ENCODE measurements around the gene PLD5.
A peak's percentile ranks its signal among the peaks of the same experiment; 100 is the strongest.
"Not testable (repeated sequence)": the region's sequence is repeated elsewhere in the genome, so short reads cannot be mapped to it uniquely, and the experiment has no call there.

Gene PLD5

GRCh38 chr1:242264419-242264818, 260.1 kb downstream of the PLD5 start:
- not testable (repeated sequence) for DNase-seq

DNA sequence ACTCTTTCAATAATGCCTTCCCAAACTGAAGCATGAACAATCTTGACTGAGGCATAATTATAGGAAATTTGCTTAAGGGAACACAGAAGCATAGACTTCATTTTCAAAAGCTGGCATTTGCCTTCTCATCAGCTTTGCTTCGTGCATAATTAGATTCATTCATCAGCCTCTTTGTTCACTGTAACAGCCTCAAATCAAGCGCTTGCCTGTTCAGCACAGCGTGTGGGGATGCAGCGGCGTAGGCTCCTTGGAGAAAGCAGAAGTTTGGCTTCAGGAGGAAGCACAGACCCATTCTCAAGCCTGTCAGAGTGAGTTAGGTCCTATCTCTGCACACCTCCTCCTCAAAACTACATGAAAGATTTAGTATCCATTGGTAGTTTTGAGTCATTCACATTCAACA, 279.2 kb downstream of the PLD5 start:
- DNase-seq, result peak; percentile 65

GRCh38 chr1:242243472-242243871, 281.0 kb downstream of the PLD5 start:
- DNase-seq, result peak; percentile 68

DNA sequence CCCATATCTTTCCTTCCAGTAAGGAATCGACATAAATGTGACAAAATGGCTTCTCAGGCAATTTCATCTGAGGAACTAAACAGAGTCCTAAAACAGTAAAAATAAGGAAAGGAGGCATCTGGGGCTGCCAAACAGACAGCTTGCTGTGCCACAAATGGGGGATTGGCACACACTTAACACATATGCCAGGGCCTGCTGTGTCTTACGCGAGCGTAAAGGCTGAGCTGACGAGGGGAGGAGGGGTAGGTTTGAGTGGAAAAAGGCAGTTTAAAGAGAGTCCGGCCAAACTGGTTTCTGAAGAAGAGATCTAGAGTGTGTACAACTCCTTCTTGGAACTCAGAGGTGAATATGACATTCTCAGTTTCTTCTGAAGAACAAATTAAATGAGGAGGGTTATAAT, 281.5 kb downstream of the PLD5 start:
- DNase-seq, result peak; percentile 55

GRCh38 chr1:242241936-242242335, 282.6 kb downstream of the PLD5 start:
- no peak for DNase-seq

DNA sequence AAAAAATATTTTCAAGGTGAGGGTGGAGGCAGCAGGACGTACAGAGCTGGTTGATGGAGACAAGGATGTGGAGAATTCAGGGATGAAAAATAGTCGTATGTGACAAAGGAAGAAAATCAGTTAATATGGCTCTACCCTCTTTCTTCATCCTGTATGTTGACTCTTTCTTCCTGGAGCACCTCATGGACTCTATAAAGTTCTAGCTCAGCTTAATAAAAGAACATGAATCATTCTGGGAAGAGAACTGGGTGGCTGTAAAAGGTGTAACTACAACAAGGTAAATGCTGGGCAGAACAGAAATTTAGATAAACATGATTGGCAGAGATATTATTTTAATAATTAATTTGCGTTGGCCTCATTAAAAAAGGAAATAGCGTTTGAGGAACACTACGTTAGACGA, 283.8 kb downstream of the PLD5 start:
- DNase-seq, result no peak

DNA sequence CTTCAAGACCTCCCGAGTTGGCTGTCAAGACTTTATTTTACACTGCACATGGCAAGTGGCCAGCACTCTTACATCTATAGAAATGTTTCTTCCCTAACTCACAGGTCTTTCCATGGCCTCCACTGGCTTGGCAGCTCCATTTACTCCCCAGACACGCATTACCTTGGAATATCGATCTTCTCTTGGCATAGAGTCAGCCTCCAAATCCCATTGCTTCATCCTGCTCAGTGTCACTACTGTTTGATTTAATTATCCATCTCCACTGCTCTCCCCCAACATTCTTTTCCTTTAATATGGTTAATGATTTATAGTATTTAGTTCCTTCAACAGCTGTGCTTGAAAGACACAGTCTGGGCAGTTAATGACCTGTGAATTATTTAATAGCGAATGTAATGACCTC, 284.4 kb downstream of the PLD5 start:
- DNase-seq, result no peak

DNA sequence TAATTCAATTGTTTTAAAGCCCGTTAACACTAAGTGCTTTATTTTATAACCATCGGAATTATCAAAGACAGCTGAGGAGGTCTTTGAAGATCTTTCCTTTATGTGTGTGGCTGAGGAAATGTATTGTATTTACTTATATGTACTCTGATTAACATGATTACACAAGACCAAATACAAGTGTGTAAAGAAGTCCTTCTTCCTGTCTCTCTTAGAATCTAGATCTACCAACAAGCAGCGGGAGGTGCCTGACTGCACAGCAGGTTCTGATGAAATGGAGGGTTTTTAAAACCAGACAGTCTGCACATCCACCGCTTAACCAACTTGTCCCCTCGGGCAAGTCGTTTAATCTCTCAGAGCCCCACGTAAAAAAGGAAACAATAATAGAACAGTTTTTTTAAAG, 285.1 kb downstream of the PLD5 start:
- no peak for DNase-seq

DNA sequence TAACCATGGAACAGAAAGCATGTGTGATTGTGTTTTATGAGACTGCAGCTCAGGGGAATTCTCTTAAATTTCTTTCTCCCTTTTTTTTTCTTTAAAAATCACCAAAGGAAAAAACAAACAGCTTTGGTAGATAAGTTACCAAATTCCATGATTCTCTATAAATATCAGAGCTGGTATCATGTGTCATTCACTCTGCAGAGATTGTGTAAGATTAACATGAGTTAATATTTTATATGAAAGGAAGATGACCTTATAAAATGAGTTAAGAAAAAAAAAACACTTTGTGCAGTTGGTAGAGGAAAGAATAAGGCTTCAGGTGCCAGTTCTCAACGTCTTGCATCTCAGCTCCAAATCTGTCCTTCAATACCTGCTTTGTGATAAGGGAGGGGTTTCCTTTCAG, 287.4 kb downstream of the PLD5 start:
- no peak for DNase-seq

DNA sequence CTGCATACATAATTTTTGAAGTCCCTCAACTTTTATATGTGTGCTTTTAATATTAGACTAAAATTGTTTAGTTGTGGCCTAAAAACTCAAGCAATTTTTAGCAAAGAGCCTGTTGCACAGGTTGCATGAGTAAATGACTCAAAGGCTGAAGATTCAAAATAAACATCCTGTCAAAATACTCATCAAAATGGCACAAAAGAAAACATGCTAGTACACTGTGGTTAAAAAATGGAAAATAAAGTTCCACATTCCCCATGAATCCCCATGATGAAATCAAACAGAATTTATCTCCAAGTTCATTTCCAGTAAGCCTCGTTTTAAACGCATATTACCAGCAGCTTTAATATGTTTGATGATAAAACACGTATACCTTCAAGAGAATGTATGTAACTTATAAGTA, 295.5 kb downstream of the PLD5 start:
- DNase-seq, result no peak

DNA sequence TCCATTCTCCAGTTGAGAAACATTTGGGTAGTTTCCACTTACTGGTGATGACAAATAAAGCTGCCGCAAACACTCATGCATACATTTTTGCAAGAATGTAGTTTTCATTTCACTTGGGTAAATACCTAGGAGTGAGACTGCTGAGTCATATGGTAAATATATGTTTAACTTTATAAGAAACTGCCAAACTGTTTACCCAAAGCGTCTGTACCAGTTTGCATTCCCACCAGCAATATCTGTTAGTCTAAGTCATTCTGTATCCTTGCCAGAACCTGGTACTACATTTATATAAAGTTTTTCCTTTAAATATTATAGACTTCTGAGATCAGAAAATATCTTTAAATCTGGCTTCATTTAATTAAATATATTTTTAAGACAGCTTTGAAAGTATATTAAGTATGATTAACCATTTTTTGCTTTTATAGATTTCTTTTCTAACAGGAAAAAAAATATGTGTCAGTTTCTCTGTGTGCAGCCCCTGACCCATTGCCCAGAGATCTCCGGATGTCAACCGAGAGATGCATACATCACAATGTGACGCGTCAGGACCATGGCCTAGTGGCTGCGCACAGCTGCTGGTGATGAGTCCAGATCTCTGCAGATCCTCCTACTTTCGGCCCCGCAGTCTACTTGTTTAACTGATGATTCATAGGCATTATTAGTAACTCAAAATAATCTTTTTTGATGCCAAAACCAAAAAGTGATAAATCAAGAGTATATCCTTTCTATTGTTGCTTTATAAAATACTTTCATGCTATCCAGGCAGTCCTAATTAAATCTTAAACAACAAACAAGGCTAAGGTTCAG, 298.5 kb downstream of the PLD5 start:
- DNase-seq, result no peak

GRCh38 chr1:242224878-242225766, 299.4 kb downstream of the PLD5 start:
- peak; percentile 14 for DNase-seq

DNA sequence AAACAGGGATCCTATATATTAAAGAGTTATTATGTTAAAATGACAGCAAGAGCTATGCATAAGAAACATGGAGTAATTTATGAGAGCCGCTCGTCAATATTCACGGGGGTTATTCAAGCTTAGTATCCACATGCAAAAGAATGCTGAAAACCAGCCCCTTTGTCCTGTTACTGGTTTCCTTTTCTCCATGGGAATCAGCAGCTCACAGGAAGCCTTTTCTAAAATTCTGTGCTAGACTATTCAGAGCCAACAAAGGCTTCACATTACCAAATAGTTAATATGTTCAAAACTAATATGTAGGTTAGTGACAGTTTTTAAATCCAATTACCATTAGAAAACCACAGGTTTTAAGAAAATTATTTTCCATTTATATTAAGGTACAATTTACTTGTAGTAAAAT, 300.0 kb downstream of the PLD5 start:
- no peak for DNase-seq

GRCh38 chr1:242219905-242220304, 304.6 kb downstream of the PLD5 start:
- no peak for DNase-seq

- no peak for DNase-seq
These were observed 305.1 kb downstream of the PLD5 start for GRCh38 chr1:242219298-242219901.

- DNase-seq, result no peak
These were observed 308.1 kb downstream of the PLD5 start for GRCh38 chr1:242216368-242216767.

DNA sequence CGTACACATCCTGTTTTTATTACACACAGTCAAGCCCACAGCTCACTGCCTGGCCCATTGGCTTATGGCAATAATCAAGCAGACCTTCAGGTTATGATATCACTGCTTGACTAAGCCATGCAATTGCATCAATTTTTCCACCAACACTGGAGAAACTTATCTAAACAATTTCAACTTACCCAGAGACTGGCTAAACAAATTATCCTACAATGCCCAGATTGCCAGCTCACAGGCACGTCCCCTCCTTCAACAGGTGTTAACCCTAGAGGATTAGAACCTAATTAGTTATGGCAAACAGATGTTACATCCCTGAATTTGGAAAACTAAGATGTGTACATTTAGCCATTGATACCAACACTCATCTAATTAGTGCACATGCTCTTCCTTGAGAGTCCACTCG, 310.0 kb downstream of the PLD5 start:
- DNase-seq, result not testable (repeated sequence)

DNA sequence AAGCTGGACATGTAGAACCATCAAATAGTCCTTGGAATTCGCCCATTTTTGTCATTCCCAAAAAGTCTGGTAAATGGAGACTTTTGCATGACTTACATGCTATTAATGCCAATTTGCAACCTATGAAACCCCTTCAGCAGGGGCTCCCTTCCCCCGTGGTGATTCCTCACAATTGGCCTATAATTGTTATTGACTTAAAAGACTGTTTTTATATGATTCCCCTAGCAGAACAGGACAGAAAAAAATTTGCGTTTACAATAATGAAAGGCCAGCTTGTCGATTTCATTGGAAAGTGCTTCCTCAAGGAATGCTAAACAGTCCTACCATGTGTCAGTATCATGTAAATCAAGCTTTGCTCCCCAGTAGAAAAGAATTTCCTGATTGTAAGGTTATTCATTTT, 311.5 kb downstream of the PLD5 start:
- not testable (repeated sequence) for DNase-seq

DNA sequence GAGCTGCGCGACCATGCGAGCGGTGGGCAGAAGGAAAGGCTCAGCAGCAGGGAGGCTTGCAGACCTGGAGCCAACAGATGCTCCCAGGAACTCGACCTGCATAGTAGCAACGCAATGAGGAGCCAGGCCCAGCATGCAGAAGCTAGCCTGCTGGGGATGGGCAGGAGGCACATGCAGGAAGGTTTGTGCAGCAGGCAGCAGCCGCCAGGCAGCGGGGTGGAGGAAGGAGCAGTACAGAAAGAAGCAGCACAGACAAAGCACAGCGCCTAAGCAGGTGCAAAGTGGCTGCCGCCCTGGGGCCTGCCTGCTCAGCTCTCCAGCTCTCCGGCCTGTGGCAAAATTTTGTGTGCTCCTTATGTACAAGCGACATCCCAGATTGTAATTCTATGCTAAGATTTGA, 312.1 kb downstream of the PLD5 start:
- no peak for DNase-seq

- no peak for DNase-seq
These were observed 313.1 kb downstream of the PLD5 start for GRCh38 chr1:242211254-242212022.

GRCh38 chr1:242210316-242210715, 314.2 kb downstream of the PLD5 start:
- not testable (repeated sequence) for DNase-seq

GRCh38 chr1:242209063-242209462, 315.4 kb downstream of the PLD5 start:
- no peak for DNase-seq

DNA sequence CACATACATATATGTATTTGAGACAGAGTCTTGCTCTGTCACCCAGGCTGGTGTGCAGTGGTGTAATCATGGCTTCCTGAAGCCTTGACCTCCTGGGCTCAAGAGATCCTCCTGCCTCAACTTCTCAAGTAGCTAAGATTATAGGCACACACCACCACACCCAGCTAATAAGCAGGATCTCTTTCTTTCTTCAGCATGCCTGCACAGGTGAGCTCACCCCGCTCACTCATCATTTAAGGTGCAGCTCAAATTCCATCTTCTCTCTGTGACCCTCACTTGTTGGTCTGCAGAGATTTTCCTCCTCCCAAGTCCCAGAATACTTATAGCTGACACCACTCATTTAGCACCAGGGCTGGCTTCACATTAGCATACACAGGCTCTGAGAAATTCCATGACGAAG, 316.5 kb downstream of the PLD5 start:
- no peak for DNase-seq
